Panc1 (cell line): ENCODE results near the gene KAT14.

ENCODE experiments used
- CTCF ChIP-seq: fragments of 450-650 bp; IDR thresholded peaks from 2 replicates; pipeline ENCODE4 v1.5.1; 2017; ENCODE audit warnings: mild to moderate bottlenecking
- POLR2AphosphoS5 ChIP-seq: IDR thresholded peaks from 2 replicates; pipeline ENCODE4 v1.6.1; 2012; ENCODE audit warnings: mild to moderate bottlenecking, low read depth, low read length, moderate library complexity

DNA sequence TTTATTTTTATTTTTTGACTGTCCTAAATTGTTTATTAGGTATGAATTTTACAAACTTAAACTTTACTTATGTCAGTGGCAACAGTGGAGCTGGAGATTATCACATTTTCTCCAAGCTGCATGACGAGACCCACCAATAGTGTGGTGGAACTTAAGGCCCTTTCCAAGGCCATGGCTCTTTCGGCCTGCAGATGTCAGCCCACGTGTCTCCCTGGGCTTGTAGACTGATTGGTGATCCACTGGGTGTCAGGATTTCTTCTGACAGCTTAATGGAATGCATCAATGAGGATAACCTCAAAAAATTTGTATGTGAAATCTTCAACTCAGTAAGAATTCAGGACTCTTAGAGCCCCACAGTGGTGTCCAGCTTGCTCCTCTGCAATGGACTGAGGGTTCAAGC, 47.6 kb upstream of the KAT14 start:
- TF ChIP-seq POLR2AphosphoS5 (no peak), CTCF (no peak)
